AG10803 (cell line): Measurements from ENCODE around the gene KLHL1.

Source experiments
- DNase-seq: peaks from one replicate; pipeline ENCODE4 v3.0.0; 2010; ENCODE audit warnings: low read depth
- H3K4me3 ChIP-seq: 2 replicates; pipeline ENCODE4 v1.5.1; 2011; ENCODE audit warnings: mild to moderate bottlenecking, low read length, control low read depth
- TF ChIP-seq, protein P1 (sequence below): conservative IDR thresholded peaks from 2 replicates; pipeline ENCODE4 v1.5.1; 2011; ENCODE audit warnings: mild to moderate bottlenecking, low read length, control low read depth, inconsistent platforms

The KLHL1 gene

GRCh38 chr13:69857183-69857821 is 250.9 kb downstream of the KLHL1 start:
- TF ChIP-seq, protein P1, sequence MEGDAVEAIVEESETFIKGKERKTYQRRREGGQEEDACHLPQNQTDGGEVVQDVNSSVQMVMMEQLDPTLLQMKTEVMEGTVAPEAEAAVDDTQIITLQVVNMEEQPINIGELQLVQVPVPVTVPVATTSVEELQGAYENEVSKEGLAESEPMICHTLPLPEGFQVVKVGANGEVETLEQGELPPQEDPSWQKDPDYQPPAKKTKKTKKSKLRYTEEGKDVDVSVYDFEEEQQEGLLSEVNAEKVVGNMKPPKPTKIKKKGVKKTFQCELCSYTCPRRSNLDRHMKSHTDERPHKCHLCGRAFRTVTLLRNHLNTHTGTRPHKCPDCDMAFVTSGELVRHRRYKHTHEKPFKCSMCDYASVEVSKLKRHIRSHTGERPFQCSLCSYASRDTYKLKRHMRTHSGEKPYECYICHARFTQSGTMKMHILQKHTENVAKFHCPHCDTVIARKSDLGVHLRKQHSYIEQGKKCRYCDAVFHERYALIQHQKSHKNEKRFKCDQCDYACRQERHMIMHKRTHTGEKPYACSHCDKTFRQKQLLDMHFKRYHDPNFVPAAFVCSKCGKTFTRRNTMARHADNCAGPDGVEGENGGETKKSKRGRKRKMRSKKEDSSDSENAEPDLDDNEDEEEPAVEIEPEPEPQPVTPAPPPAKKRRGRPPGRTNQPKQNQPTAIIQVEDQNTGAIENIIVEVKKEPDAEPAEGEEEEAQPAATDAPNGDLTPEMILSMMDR, result peak; percentile 49
- no peak overlapping the region for H3K4me3 ChIP-seq
- DNase-seq, result peak; percentile 9

- no peak for DNase-seq
- TF ChIP-seq, protein P1, result no peak
- no peak overlapping the region for H3K4me3 ChIP-seq
Observed at GRCh38 chr13:69856331-69856730, 251.9 kb downstream of the KLHL1 start.

GRCh38 chr13:69828527-69828926 is 279.7 kb downstream of the KLHL1 start:
- TF ChIP-seq, protein P1, result no peak
- DNase-seq, result no peak
- no peak overlapping the region for H3K4me3 ChIP-seq

DNA sequence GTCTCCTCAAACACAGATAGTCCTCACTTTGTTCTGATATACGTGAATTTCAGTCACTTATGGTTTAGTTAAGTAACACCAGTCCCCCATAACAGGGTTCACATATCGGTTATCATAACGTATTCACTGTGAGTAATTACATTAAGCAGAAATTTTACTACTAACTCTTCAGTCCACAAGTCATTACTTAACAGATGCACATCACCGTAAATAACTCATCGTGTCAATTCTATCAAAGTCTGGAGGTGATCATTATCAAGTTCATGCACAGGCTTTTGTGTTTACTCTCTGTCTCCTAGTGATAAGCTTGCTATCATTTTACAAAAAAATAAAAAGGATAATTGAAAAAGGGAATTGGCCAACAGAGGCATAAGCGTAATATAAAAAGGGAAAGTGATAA is 288.1 kb downstream of the KLHL1 start:
- H3K4me3 ChIP-seq, result no peak overlapping the region
- no peak for DNase-seq
- TF ChIP-seq, protein P1, result no peak

DNA sequence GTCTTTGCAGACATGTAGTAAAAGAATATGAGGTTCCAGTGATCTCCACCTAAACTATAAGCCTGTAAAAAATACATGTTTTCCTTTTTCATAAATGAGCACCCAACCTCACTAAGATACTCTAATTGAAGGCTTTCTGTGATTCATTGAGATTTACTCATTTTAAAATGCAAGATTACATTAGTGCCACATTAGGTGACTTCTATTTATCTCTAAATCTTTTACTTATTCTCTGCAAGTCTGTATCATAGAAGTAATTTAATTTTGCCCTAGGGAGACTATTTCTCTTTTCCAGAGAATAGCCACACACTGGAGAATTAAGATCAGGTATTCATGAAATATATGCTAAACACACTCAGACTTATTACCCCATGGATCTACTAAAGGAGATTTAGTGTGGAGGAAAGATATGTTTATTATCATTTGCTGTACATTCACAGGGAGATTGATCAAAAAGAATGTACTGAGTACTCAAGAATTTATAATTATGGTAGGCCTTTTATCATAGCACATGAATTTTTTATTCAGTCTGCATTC is 290.9 kb downstream of the KLHL1 start:
- no peak overlapping the region for H3K4me3 ChIP-seq
- TF ChIP-seq, protein P1, result no peak
- DNase-seq, result no peak

DNA sequence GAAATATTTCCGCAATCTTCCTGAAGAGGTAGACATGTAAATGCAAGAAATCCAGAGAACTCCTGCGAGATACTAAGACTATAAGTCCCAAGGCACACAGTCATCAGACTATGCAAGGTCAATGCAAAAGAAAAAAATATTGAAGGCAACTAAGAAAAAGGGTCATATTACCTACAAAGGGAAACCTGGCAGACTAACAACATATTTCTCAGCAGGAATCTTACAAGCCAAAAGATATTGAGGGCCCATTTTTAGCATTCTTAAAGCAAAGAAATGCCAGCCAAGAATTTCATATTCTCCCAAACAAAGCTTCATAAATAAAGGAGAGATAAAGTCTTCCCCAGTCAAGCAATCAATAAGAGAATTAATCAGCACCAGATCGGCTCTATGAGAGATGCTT is 299.1 kb downstream of the KLHL1 start:
- TF ChIP-seq, protein P1, result no peak
- no peak for DNase-seq
- no peak overlapping the region for H3K4me3 ChIP-seq

GRCh38 chr13:69796256-69796655 is 312.0 kb downstream of the KLHL1 start:
- no peak overlapping the region for H3K4me3 ChIP-seq
- DNase-seq, result no peak
- TF ChIP-seq, protein P1, result no peak
